Measurements from ENCODE around the gene ZDHHC5.
A peak's percentile ranks its signal among the peaks of the same experiment; 100 is the strongest.

ZDHHC5 gene

DNA sequence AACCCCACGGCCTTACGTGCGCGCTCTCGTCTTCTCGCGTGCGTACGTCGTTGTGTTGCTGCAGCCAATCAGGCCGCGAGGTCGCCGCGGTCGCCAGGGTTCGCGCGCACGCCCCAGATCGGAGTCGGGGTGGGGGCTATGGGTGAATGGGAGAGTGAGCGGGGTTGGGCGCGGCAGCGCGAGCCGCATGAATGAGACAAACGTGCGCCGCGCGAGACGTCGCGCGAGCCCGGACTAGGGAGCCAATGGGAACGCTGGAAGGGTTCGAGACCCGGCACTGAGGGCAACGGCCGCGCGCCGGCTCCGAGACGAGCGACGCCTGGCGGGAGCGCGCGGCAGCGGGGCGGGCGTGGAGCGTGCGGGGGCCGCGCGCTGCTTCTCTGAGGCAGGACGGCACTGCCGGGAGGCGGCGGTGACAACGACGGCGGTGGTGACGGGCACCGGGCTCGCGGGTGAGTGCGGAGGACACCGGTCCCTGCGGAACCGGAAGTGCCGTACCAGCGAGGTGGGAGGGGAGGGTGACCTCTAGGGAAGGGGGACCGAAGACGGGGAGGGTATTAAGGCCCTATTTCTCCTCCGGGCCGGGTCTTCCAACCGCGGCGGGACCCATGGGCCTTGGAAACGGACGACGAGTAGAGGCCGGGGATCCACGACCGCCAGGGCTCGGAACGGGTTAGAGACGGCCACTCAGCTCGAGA is at the start of gene ZDHHC5:
ZDHHC5 (plus strand) TSS at position 379 of the 698 bp plus-strand sequence. CDS start 4,977 bp downstream, outside the sequence.
- DNase-seq: peak; percentile 100

DNA sequence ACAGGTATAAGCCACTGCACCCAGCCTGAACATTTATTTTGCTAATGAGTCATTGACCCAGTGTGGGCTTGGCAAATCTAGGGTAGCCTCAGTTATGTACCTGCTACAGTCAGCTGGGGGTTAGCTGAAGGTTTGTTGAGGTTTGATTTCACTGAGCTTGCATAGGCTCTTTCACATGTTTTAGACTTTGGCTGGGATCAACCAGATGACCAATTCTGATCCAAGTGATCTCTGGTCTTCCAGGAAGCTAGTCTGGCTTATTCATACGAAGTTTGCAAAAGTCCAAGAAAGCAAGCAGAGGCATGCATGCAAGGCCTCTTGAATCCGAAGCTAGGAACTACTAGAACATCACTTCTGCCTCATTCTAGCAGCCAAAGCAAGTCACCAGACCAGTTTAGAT is 49.5 kb upstream of the ZDHHC5 start:
- DNase-seq: no peak

- no peak for DNase-seq
Observed at GRCh38 chr11:57619331-57619730, 48.6 kb upstream of the ZDHHC5 start.

DNA sequence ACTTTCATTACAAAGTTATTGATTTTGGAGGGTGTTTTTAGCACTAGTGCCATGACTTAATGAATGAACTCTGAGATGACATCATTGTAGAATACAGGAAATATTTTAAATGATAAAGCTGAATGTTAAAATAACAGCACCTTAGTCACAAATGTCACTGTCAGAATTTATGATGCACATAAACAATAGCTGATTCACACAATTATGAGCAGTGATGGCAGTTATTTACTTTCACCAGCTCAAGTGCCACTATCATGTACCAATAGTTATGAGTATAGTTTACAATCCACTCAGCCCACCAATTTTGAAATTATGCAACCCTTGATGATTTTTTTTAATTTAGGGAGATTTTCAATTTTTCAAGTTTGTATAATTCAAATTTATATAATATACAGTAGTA is 47.4 kb upstream of the ZDHHC5 start:
- no peak for DNase-seq

DNA sequence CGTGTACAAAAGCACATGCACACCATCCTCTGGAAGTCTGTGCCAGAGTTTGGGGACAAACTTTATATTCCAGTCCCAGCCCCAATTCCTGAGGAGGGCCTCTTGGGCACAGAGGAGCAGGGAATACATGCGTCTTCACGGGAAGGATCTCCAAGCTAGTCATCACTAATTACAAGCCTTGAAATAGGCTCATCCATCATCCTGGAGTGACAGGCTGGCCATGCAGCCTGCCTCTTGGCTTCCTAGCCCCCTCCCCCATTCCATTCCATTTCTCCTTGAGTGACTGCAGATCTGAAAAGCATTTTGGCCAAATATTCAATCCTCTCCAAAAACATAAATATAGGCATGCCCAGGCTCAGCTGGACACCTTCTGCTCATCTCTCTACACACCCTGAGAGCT is 45.7 kb upstream of the ZDHHC5 start:
- DNase-seq: no peak

- DNase-seq: no peak
Observed at GRCh38 chr11:57624864-57625263, 43.0 kb upstream of the ZDHHC5 start.

GRCh38 chr11:57626895-57627294 is 41.0 kb upstream of the ZDHHC5 start:
- DNase-seq: no peak

DNA sequence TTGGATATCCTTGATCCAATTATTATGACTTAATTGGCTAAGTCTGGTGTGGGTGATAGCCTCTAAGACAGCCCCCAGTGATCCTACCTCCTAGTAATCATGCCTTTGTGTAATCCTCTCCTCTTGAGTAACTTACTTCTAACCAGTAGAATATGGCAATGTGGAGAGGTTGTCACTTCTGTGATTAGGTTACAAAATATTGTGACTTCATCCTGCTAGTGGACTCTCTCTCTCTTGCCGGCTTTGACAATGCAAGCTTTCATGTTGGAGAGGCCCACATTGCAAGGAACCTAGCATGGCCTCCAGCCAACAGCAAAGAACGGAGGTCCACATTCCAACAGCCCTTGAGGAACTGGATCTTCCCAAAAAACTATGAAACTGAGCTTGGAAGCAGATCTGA is 37.7 kb upstream of the ZDHHC5 start:
- DNase-seq: no peak

DNA sequence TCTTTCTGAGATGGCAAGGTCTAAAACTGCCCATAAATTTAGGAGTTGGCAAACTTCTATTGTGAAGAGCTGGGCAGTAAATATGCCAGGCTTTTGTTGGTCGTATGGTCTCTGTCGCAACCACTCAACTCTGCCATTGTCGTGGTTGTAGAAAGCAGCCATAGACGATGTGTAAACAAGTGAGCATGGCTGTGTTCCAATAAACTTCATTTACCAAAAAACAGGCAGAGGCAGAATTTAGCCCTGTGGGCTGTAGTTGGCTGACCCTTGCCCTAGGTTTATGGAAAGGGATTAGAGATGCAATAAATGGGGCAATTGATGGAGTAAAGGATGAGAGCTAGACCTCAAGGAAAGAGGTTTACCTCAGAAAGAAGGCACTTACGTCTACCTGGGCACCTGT is 35.8 kb upstream of the ZDHHC5 start:
- DNase-seq: no peak

GRCh38 chr11:57633394-57634070 is 34.4 kb upstream of the ZDHHC5 start:
- no peak for DNase-seq

DNA sequence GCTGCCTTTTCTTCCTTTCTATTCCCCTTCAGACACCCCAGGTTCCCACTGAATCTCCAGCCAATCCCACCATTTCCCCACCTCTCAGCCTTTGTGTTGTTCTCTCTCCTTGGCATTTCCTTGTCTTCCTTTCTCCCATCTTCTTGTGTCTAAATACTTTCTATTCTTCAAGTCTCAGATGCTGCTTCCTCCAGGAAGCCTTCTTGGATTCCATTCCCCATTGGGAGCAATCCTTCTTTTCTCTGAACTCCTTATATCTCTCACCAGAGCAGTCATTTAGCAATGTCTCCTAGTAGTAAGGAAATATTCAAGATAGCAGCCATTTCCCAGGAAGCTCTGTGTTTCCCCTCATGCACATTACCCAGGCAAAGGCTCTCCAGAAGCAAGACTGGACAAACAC is 33.6 kb upstream of the ZDHHC5 start:
- DNase-seq: no peak

DNA sequence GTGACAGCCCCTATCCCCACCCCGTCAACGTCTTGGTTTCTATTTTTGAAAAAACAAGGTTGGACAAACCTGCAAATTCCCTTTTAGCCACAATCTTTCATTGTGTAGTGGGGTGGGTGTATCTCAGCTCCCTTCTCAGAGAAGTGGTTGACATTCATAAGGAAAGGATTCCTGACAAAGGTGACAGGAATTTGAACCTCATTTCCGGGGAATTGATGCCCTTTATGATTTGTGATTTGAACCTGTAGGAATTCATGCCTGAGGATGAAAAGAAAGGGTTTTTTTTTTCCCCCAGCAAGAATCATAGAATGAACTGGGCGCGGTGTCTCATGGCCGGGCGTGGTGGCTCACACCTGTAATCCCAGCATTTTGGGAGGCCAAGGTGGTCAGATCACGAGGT is 32.7 kb upstream of the ZDHHC5 start:
- DNase-seq: no peak

GRCh38 chr11:57637626-57638004 is 30.3 kb upstream of the ZDHHC5 start:
- DNase-seq: peak; percentile 32

- DNase-seq: peak; percentile 90
Observed at GRCh38 chr11:57638005-57638781, 29.7 kb upstream of the ZDHHC5 start.

- DNase-seq: no peak
Observed at GRCh38 chr11:57638811-57639320, 29.0 kb upstream of the ZDHHC5 start.

GRCh38 chr11:57639321-57640067 is 28.4 kb upstream of the ZDHHC5 start:
- DNase-seq: peak; percentile 95

GRCh38 chr11:57640068-57640800 is 27.7 kb upstream of the ZDHHC5 start:
- no peak for DNase-seq

GRCh38 chr11:57641011-57641807 is 26.7 kb upstream of the ZDHHC5 start:
- peak; percentile 61 for DNase-seq

DNA sequence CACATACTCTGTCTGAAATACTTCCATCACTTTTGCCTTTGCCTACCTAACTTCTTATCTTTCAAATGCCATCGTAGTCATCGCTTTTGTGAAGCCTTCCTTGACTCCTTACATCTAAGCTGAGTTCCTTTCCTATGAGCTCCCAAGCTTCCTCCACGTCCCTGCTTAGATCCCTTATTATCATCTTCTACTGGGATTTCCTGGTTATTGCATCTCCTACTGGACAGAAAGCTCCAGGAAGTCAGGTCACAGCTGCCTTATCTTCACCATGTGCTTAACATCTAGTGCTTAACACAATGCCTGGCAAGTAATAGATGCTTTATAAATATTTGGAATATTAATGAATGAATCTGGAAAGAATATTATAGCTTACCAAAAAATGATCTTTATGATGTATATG is 24.1 kb upstream of the ZDHHC5 start:
- no peak for DNase-seq

DNA sequence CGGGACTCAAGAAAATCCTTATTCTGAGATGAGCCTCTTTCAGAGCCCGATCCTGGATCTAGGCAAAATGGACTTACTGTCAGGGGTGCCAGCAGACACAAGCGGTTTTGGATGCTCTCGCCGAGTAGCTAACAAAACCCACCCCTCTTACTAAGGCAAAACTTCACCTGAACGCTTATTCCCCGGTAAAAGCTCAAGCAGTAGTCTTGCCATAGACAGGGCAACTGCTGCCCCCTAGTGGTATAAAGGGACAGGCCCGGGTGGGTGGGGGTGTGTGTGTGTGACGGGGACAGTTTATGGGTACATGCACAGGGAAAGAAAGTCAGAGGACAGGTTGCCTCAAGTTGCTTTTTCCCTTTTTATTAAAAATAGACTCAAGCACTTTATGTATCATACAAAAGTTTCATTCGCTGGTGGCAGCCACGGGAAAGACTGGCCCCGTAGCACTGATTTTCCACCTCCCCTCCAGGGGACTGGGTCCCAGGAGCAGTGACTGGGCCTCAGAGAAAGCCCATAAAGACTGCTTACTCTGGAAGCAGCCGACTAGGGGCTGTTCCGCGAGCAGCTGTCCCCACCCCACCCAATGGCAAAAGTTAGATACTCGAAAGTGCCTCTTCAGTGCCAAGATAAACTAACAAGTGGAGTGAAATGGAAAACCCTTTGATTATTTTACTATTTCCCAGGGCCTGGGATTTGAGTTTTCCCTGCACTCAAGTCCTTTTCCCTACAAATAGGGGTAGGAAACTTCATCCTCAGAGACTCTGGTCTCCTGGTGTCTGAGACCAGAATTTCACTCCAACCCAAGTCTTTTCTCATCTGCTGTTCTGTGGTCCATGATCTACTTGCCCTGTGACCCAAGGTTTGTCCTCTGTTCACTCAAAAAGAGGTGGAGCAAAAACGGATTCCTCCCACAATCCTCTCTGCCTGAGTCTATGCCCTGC is 22.9 kb upstream of the ZDHHC5 start:
- peak; percentile 70 for DNase-seq

Measured in fibroblast of upper back skin (primary cell).